Measurements from ENCODE around the gene TAS2R43.
"Not testable (repeated sequence)": the region's sequence is repeated elsewhere in the genome, so short reads cannot be mapped to it uniquely, and the experiment has no call there.

Gene TAS2R43

DNA sequence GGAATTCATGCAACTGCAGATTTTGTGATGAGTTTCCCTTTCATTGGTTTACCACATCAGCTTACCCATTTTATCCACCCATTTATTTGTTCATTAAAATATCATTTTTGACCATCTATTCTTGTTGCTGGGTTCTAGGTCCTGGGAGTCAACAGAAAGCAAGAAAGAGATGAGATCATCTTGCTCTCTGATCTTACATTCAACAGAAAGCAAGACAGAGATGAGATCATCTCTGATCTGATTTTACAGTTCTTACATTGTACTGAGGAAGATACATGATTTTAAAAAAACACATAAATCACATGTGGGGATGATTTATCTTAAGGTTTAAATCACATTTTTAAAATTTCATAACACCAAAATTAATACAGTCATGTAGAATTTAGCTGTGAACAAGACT is 32.3 kb downstream of the TAS2R43 start:
- DNase-seq (ENCODE audit: low spot score): no peak

DNA sequence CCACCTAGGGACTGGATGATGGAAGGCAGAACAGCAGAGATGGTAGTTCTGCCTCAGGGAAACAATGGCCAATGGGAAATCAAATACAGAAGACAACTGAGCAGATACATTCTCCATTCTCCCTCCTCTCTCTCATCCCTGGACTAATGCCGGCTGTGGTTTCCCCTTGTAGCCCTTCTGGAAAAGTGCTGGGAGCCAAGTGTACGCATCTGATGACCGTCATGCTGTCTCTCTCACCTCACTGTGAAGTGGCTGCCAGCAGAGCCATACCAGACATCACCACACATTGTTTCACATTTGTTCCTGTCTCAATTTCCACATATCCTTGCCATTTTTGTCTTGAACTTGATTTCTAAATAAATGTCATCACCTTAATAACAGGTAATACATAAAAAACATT is 33.1 kb downstream of the TAS2R43 start:
- no peak for DNase-seq (ENCODE audit: low spot score)

- DNase-seq (ENCODE audit: low spot score): no peak
Measured at GRCh38 chr12:11055306-11055705, 36.8 kb downstream of the TAS2R43 start.

DNA sequence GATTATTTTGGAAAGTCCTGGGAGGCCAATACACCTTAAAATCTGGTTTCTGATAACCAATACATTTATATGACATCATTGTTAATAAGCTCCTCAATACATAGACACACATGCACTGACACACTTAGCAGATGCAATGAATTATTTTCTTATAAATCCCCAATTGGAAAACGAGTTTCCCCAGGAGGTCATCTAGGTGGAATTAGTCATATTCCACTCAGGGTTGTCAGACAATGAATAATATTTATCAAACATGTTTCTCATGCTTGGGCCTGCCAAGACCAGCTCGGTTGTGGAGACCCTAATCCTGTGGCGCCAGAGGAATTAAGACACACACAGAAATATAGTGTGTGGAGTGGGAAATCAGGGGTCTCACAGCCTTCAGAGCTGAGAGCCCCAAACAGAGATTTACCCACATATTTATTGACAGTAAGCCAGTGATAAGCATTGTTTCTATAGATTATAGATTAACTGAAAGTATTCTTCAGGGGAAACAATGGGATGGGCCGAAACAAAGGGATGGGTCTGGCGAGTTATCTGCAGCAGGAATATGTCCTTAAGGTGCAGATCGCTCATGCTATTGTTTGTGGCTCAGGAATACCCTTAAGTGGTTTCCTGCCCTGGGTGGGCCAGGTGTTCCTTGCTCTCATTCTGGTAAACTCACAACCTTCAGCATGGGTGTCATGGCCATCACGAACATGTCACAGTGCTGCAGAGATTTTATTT is 42.1 kb downstream of the TAS2R43 start:
- not testable (repeated sequence) for DNase-seq (ENCODE audit: low spot score)

DNA sequence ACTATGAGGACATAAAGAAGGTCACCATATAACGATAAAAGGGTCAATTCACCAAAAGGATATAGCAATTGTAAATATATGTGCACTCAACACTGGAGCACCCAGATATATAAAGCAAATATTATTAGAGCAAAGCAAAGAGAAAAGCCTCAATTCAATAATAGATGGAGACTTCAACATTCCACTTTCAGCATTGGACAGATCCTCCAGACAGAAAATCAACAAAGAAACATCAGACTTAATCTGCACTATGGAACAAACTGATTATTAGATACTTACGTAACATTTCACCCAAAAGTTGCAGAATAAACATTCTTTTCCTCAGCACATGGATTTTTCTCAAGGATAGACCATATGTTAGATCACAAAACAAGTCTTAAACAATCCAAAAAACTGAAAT is 50.7 kb downstream of the TAS2R43 start:
- DNase-seq (ENCODE audit: low spot score): not testable (repeated sequence)
